Retinal pigment epithelial cell (primary cell): ENCODE results near the gene EIF3K.
A peak's percentile ranks its signal among the peaks of the same experiment; 100 is the strongest.

Source experiments
- DNase-seq: peaks from one replicate; pipeline ENCODE4 v3.0.0-alpha.2; 2010; ENCODE audit warnings: low read depth
- H3K4me3 ChIP-seq: 2 replicates; pipeline ENCODE4 v1.5.1; 2011; ENCODE audit warnings: mild to moderate bottlenecking, low read length, control low read depth, moderate library complexity
- CTCF ChIP-seq: conservative IDR thresholded peaks from 2 replicates; pipeline ENCODE4 v1.5.1; 2011; ENCODE audit warnings: low read depth, low read length, control low read depth, inconsistent platforms

Gene EIF3K

GRCh38 chr19:38658462-38659306, 39.7 kb downstream of the EIF3K start:
- peak overlapping the region; percentile 1 for H3K4me3 ChIP-seq
- TF ChIP-seq CTCF: no peak
- peak; percentile 98 for DNase-seq

- TF ChIP-seq CTCF: no peak
- no peak for DNase-seq
- no peak overlapping the region for H3K4me3 ChIP-seq
These were observed 41.7 kb downstream of the EIF3K start for GRCh38 chr19:38660724-38661123.

GRCh38 chr19:38661136-38661535, 42.1 kb downstream of the EIF3K start:
- no peak for TF ChIP-seq CTCF
- DNase-seq: no peak
- H3K4me3 ChIP-seq: no peak overlapping the region

- no peak for TF ChIP-seq CTCF
- DNase-seq: no peak
- H3K4me3 ChIP-seq: no peak overlapping the region
These were observed 43.0 kb downstream of the EIF3K start for GRCh38 chr19:38661996-38662395.

- TF ChIP-seq CTCF: no peak
- DNase-seq: no peak
- no peak overlapping the region for H3K4me3 ChIP-seq
These were observed 43.7 kb downstream of the EIF3K start for GRCh38 chr19:38662537-38663155.

GRCh38 chr19:38663156-38663651, 44.2 kb downstream of the EIF3K start:
- no peak for DNase-seq
- TF ChIP-seq CTCF: no peak
- no peak overlapping the region for H3K4me3 ChIP-seq
